BJ (cell line): ENCODE measurements around the gene SOX30. TPM values are rescaled to one million over a fixed set of nuclear protein-coding genes. Genes with fewer than 3 reads are reported as not detected.
"Not testable (repeated sequence)": the region's sequence is repeated elsewhere in the genome, so short reads cannot be mapped to it uniquely, and the experiment has no call there.

ENCODE experiments used
- CTCF ChIA-PET: fragments of 350-600 bp; formaldehyde crosslinking; extraction: SDS; loops from one replicate; lab custom pipeline; 2021; ENCODE audit warnings: antibody characterized with exemption, inconsistent platforms; lab: Yijun Ruan, JAX
- POLR2A ChIA-PET: fragments of 300-600 bp; sonication (Branson Sonifier 250); formaldehyde crosslinking; extraction: SDS; loops from one replicate; lab custom pipeline; 2021; ENCODE audit warnings: antibody characterized with exemption; lab: Charles Lee
- DNase-seq: peaks from one replicate; pipeline ENCODE4 v3.0.0-alpha.2; 2011; ENCODE audit warnings: low read depth
- H3K27me3 ChIP-seq: 2 replicates; pipeline ENCODE4 v1.6.0; 2011; ENCODE audit warnings: low read length; ENCODE audit not compliant: control insufficient read depth, insufficient read depth
- H3K36me3 ChIP-seq: 2 replicates; pipeline ENCODE4 v1.5.1; 2011; ENCODE audit warnings: low read length; ENCODE audit not compliant: control insufficient read depth, insufficient read depth
- H3K4me3 ChIP-seq: 2 replicates; pipeline ENCODE4 v1.5.1; 2011; ENCODE audit warnings: low read depth, mild to moderate bottlenecking, control low read depth, low read length
- CTCF ChIP-seq: IDR thresholded peaks from 2 replicates; pipeline ENCODE4 v1.5.1; 2011; ENCODE audit warnings: low read depth, mild to moderate bottlenecking, control low read depth, inconsistent platforms, low read length, moderate library complexity; ENCODE audit not compliant: insufficient read depth
- polyA minus RNA-seq: library from RNA; depleted of rRNA, polyadenylated mRNA; stranded (reverse); fragments of >200 nt; gene quantifications from 2 replicates; pipeline ENCODE4 v1.2.3, GENCODE V29; 2011; rRNA and poly(A)+ RNA removed
- polyA plus RNA-seq: library from polyadenylated mRNA; depleted of rRNA; stranded (reverse); fragments of >200 nt; gene quantifications from 2 replicates; pipeline ENCODE4 v1.2.3, GENCODE V29; 2011; rRNA removed

Gene SOX30
- 0.07 TPM in 2 replicates for polyA plus RNA-seq
- polyA minus RNA-seq: 0.19 TPM in 1 of 2 replicates, not detected in the other

- POLR2A ChIA-PET: no interaction called here
- H3K4me3 ChIP-seq: peak within 1 kb of the TSS; percentile 29
- no peak for DNase-seq
- H3K27me3 ChIP-seq: no peaks in the 10 kb centered on the region
- H3K36me3 ChIP-seq: no peaks in the 10 kb centered on the region
- no peak for TF ChIP-seq CTCF
- CTCF ChIA-PET: interaction anchor here (1.2 kb wide), 1 partner anchor 9 kb away, joined by 3 read pairs; no protein-coding TSS in a partner anchor
Observed at GRCh38 chr5:157652377-157652692, at the start of gene SOX30. Gene SOX30 (minus strand): TSS chr5:157652438. CDS start chr5:157652078, 360 bp downstream.

GRCh38 chr5:157698674-157699073 is 46.4 kb upstream of the SOX30 start:
- H3K27me3 ChIP-seq, DNase-seq, H3K36me3 ChIP-seq, H3K4me3 ChIP-seq, CTCF ChIA-PET, POLR2A ChIA-PET: not testable (repeated sequence)

- H3K27me3 ChIP-seq, POLR2A ChIA-PET, H3K36me3 ChIP-seq, DNase-seq, H3K4me3 ChIP-seq, CTCF ChIA-PET: not testable (repeated sequence)
Observed at GRCh38 chr5:157696154-157696553, 43.9 kb upstream of the SOX30 start.

GRCh38 chr5:157693816-157694215 is 41.6 kb upstream of the SOX30 start:
- POLR2A ChIA-PET, DNase-seq, H3K4me3 ChIP-seq, CTCF ChIA-PET, H3K27me3 ChIP-seq, H3K36me3 ChIP-seq: not testable (repeated sequence)

- no peaks in the 10 kb centered on the region for H3K27me3 ChIP-seq
- ChIA-PET CTCF (interaction anchor here (1.4 to 1.7 kb wide), 2 partner anchors 9 to 21 kb away, joined by 3 to 4 read pairs; no protein-coding TSS in a partner anchor), POLR2A (no interaction called here)
- no peak overlapping the region for H3K4me3 ChIP-seq
- no peak for TF ChIP-seq CTCF
- DNase-seq: no peak
- no peaks in the 10 kb centered on the region for H3K36me3 ChIP-seq
Observed at GRCh38 chr5:157690690-157691433, 38.6 kb upstream of the SOX30 start.

- POLR2A ChIA-PET: no interaction called here
- no peak for DNase-seq
- CTCF ChIA-PET: interaction anchor here (1.0 to 1.7 kb wide), 3 partner anchors 9 to 20 kb away, joined by 3 to 4 read pairs (median 3); no protein-coding TSS in a partner anchor
- no peaks in the 10 kb centered on the region for H3K36me3 ChIP-seq
- TF ChIP-seq CTCF: peak; percentile 31
- H3K4me3 ChIP-seq: no peak overlapping the region
- H3K27me3 ChIP-seq: no peaks in the 10 kb centered on the region
Observed at GRCh38 chr5:157689942-157690689, 37.9 kb upstream of the SOX30 start.
